GM12892 (cell line): Measurements from ENCODE around the gene GPX4.
A peak's percentile ranks its signal among the peaks of the same experiment; 100 is the strongest.

Experiments used
- DNase-seq: peaks from one replicate; pipeline ENCODE4 v3.0.0; 2011; ENCODE audit not compliant: insufficient read length
- FAIRE-seq: peaks from 2 replicates; lab custom pipeline; 2011; peaks lifted over from hg19 to GRCh38; lab: Jason Lieb, UNC
- POLR2A ChIP-seq: IDR thresholded peaks from 2 replicates; pipeline ENCODE4 v1.6.1; 2011; ENCODE audit warnings: low read depth, low read length, control low read depth
- POLR2AphosphoS5 ChIP-seq: IDR thresholded peaks from 2 replicates; pipeline ENCODE4 v1.6.1; 2011; ENCODE audit warnings: low read depth, low read length, control low read depth
- TAF1 ChIP-seq: IDR thresholded peaks from 2 replicates; pipeline ENCODE4 v1.6.1; 2011; ENCODE audit warnings: low read depth, mild to moderate bottlenecking, control low read depth, low read length, borderline replicate concordance

Gene GPX4

DNA sequence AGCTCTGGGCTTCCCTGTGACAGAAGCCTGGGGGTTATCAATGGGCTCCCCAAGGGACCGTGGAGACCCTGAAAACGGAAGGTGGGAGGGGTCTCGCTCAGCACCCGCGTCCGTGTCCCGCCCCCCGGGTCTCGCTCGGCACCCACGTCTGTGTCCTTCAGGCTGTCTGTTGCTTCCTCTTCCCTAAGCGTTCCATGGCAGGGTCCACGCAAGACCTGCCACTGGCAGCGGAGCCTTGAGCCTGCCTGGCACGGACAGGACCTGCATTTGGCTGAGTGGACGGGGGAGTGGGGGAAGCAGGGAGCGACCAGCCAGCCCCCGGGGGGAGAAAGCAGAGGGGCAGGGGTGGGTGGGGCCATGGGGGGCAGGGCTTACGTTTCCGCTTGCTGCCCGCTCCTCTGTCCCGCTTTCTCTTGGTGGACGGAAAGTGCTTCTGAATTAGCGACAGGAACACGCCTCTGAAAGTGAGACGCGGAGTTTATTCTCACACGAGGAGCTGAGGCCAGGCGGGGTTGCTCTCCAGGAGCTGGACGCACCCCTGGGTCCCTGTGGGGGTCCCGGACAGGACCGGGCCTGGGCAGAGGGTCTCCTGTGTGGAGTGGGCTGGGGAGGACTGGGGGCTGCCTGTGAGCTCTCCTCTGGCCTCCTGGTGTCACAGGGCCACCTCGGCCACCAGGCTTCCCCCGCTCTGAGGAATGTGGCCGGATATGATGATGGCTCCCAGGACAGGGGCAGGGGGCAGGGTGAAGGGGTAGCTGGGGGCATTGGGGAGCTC lies 12.0 kb downstream of the GPX4 start:
- DNase-seq: no peak
- no peak for FAIRE-seq

DNA sequence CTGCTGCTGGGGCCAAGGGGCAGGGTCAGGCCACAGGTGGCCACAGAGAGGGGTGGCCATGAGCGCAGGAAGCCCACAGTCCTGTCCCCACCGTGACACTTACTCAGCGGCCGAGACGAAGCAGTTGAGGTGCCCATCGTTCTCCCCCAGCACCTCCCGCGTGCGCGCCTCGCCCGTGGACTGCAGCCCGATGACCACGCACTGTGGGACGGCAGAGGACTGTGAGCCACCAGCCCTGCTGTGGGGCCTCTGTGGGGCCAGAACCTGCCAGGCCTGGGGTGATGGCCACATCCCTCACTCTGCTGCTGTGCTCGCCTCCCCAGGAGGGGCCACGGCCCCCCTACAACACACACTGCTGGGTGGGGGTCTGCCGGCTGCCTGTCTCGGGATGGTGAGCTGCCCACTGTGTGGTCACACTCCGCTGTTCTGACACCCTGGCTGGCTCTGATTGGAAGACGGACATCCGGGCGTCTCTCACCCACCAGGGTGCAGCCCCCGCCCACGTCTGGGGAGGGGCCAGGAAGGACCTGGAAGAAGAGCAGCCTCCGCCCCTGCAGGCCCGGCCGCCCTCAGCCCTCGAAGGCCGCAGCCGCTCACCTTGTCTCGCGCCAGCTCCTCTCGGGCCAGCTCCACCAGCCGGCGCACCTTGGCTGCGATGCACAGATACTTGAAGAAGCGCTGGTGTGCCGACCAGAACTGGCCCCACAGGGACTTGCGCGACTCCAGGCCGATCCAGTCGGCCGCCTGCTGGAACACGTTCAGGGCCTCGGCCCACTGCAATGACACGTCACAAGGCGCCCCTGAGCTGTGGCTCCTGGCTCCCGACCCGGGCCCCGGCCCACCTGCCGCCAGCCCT lies 13.2 kb downstream of the GPX4 start:
- DNase-seq (no peak), FAIRE-seq (no peak)
- TF ChIP-seq POLR2A: no peak
- TF ChIP-seq TAF1: no peak
- TF ChIP-seq POLR2AphosphoS5: no peak

More for the DNA sequence above, 12.0 kb downstream of the GPX4 start:
- TF ChIP-seq TAF1 (no peak), POLR2A (no peak)

DNA sequence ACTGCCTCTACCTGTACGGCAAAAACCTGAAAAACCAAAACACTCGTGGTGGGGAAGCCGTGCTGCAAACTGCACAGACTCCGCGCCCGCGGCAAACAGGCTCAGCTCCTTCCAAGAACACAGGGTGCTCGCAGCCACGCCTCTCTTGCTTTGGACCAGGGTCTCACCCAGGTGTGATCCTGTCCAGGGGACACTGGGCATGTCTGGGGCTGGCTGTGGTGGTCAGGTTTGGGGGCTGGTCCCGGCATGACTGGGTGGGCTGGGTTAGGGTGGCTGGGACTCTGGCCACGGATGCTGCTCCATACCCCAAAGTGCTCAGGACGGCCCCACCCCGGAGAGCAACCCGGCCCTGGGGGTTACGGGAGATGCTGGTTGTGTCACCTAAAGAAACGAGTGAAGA lies 13.9 kb downstream of the GPX4 start:
- no peak for TF ChIP-seq POLR2AphosphoS5
- no peak for TF ChIP-seq POLR2A
- no peak for TF ChIP-seq TAF1
- FAIRE-seq (no peak), DNase-seq (no peak)

DNA sequence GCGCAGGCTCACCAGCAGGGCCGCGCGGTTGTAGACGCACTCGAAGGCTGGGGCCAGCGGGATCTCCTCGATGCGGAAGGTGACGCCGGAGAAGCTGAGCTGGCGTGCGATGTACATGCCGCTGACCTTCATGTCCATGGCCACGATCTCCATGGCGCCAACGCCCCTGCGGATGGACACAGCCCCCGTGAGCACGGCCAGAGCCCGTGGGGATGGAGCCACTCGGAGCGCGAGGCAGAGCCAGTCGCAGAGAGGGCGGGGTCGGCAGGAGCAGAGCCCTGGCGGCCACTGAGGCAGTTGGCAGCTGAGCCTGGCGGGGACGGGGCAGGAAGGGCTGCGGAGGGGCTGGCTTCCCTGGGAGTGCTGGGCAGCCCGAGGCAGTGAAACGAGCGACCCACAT lies 15.2 kb downstream of the GPX4 start:
- FAIRE-seq (no peak), DNase-seq (no peak)
- TF ChIP-seq POLR2AphosphoS5: no peak
- TF ChIP-seq TAF1: no peak
- TF ChIP-seq POLR2A: no peak

DNA sequence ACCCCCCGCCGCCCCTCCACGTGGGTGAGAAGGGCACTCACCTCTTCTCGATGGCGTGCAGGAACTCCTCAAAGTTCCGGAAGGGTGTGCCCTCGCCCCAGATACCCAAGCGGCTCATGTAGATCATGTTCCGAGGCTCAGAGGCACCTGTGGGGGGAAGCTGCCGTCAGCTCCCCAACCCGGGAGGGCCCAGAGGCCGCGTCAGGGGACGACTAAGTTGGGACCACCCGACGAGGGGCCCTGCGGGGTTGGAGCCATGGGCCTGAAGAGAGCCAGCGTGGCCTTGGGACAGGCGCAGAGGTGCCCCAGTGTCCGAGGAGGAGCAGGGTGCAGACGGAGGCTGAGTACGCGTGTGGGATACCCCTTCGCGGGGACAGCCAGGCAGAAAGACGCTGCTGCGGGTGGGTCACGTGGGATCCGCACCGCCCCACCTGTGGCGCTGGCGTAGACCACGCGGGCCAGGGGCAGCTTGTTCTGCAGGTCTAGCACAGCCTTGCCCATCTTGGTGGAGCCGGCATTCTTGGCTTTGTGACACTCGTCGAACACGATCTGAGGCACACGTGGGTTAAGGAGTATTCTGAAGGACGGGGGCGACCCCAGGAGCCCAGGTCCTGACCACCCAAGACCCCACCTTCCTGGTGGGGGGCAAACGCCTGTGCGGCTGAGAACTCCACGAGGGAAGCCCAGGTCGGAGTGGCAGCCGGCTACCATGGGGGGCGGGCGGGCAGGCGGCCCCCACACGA lies 15.9 kb downstream of the GPX4 start:
- FAIRE-seq (no peak), DNase-seq (no peak)
- no peak for TF ChIP-seq TAF1
- no peak for TF ChIP-seq POLR2A
- TF ChIP-seq POLR2AphosphoS5: no peak

DNA sequence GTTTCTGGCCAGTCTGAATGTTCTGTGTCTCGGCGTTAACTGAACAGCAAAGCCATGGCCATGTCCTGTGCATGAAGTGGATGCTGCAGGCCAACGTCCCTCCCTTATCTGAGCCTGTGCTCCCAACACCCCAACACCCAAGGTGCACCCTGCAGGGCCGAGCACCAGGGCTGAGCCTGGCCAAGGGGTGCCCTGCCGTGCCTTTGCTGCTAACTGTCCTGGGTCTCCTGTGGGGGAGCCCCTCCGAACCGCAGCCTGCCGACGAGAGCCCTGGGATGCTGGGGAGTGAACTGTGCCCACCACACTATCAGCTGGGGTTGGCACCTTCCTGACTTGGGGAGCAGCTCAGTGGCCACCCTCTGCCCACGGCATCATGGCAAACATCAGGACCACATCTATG lies 17.6 kb downstream of the GPX4 start:
- no peak for FAIRE-seq
- TF ChIP-seq POLR2A (no peak), POLR2AphosphoS5 (no peak)
- DNase-seq: no peak

DNA sequence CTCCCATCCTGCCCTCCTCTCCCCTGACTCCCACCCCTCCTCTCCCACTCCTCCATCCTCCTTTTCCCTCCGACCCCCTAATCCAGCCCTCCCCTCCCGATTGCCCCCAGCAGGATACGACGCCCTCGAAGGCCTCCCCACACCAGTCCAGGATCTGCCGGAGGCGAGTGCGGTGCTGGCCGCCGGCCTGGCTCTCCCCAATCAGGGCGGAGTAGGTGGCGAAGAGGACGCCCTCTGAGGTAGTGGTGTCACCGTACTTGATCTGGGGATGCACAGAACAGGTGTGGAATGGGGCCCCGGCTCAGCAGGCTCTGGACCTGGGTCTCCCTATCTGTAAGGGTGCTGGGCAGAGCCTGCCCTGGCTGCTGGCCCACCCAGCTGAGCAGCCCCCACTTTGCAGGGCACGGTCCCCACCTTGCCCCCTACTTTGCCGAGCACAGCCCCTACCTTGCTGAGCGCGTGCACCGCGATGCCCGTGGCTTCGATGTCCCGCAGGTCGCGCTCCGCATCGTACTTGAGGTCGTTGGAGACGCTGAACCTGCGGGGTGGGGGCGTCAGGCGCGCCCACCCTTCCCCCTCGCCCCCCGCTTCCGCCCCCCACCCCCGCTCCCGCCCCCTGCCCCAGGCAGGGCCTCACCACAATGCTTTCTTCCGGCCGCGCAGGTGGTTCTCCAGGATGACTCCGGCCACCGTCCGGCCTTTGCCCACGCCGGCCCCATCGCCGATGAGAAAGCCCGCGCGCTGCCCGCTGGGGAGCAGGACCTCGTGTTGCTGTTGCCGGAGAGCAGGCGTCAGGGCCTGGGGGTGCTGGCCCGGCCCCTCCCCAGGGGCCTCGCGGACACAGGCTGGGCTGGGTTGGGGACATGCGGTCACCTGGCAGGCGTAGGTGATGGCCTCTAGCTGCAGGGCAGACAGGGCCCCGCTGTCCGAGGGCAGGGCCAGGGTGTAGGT lies 18.5 kb downstream of the GPX4 start:
- FAIRE-seq (no peak), DNase-seq (no peak)
- TF ChIP-seq POLR2AphosphoS5: no peak
- TF ChIP-seq TAF1: no peak
- TF ChIP-seq POLR2A: no peak

DNA sequence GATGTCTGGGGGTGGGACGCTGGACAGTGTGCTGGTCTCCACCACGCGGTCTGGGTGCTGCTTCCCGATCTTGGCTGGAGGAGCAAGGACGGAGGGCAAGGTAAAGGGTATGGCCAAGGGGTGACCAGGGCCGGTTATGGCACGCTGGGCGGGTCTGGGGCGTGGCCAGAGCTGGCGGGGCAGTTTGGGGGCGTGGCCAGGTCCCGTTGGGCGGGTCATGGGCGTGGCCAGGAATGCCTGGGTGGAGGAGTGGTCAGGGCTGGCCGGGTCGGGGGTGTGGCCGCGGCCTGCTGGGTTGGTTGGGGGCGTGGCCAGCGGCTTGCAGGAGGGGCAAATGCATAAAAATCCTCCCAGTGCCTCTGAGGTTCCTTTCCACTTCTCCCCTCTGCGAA lies 19.2 kb downstream of the GPX4 start:
- no peak for TF ChIP-seq POLR2A
- no peak for TF ChIP-seq POLR2AphosphoS5
- no peak for TF ChIP-seq TAF1
- FAIRE-seq (peak; percentile 74), DNase-seq (peak; percentile 93)

DNA sequence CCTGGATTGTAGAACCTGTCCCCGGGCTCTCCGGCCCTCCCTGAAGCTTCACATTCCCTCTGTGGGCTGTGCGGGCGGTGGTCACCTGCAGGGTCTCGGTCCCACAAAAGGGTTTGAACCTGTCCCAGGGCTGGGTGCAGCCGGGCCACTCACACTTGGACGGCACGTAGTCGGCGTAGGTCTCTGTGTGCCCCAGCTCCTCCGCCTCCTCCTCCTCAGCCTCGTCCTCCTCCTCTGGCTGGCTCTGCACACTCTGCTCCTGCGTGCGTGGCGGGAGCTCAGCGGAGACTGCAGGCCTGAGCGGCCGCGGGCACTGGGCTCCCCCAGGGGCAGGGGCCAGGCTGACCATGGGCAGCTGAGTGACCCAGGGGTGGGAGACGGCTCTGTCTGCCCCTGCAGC lies 19.6 kb downstream of the GPX4 start:
- DNase-seq (no peak), FAIRE-seq (no peak)

DNA sequence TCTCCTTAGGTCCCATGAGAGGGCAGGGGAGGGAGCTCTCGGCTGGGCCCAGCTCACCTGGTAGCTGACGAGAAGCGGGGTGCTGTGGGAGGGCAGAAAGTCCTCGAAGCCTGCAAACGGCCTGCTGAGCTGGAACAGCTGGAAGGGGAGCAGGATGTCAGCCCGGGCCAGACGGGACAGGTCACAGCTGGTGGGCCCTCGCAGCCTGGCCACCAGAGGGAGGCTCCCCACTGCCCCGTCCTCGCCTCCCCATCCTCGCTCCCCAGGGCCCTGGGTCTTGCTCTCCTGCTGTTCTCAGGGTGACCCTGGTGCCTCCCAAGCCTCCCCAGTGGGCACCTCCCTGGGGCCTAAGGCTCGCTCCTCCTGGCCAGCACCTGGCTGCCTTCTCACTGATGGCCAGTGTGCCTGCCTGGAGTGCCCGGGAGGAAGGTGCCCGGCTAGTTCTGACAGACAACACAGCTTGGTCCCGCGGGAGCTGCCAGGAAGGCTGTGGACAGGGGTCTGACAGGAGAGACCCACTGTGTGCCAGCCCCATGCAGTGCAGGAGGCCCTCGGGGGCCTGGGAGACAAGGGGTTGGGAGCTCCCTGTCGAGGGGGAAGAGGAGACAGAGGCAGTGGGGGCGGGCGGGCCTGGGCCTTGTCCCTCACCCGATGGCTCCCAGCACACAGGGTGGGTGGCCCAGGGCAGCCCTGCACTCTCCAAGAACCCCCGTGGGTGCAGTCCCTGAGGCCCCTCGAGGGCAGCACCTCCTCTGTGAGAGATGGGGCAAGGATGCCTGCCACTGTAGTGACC lies 20.3 kb downstream of the GPX4 start:
- no peak for TF ChIP-seq POLR2A
- TF ChIP-seq POLR2AphosphoS5: no peak
- TF ChIP-seq TAF1: no peak
- no peak for DNase-seq
- no peak for FAIRE-seq

More for the DNA sequence above, 19.6 kb downstream of the GPX4 start:
- no peak for TF ChIP-seq POLR2A
- TF ChIP-seq TAF1: no peak
